HUES48 (cell line): ENCODE measurements around the gene CD4.
"Not testable (repeated sequence)": the region's sequence is repeated elsewhere in the genome, so short reads cannot be mapped to it uniquely, and the experiment has no call there.

Source experiments
- H3K27ac ChIP-seq: one replicate; pipeline ENCODE4 v1.7.0; 2013; ENCODE audit warnings: low read depth, low read length, inconsistent platforms
- H3K27me3 ChIP-seq: 2 replicates; pipeline ENCODE4 v1.6.1; 2013; ENCODE audit warnings: mild to moderate bottlenecking, low read length; ENCODE audit not compliant: control insufficient read depth, insufficient read depth
- H3K36me3 ChIP-seq: 2 replicates; pipeline ENCODE4 v1.6.1; 2013; ENCODE audit warnings: low read length; ENCODE audit not compliant: control insufficient read depth, insufficient read depth
- H3K4me1 ChIP-seq: 2 replicates; pipeline ENCODE4 v1.6.1; 2013; ENCODE audit warnings: mild to moderate bottlenecking, low read length; ENCODE audit not compliant: control insufficient read depth, insufficient read depth
- H3K4me3 ChIP-seq: 2 replicates; pipeline ENCODE4 v1.5.1; 2013; ENCODE audit warnings: mild to moderate bottlenecking, low read depth, low read length
- H3K9ac ChIP-seq: 2 replicates; pipeline ENCODE4 v1.6.1; 2013; ENCODE audit warnings: mild to moderate bottlenecking, low read depth, low read length, moderate library complexity
- H3K9me3 ChIP-seq: 2 replicates; pipeline ENCODE4 v1.6.1; 2013; ENCODE audit warnings: low read length; ENCODE audit not compliant: control insufficient read depth, insufficient read depth

CD4 gene

GRCh38 chr12:6863033-6863432 is 73.7 kb downstream of the CD4 start:
- H3K9me3 ChIP-seq = no peaks in the 10 kb centered on the region
- no peak overlapping the region for H3K4me3 ChIP-seq
- no peak overlapping the region for H3K27ac ChIP-seq
- peaks cover 78% of the 10 kb centered on the region for H3K36me3 ChIP-seq
- H3K27me3 ChIP-seq = no peaks in the 10 kb centered on the region
- H3K9ac ChIP-seq = no peak overlapping the region
- H3K4me1 ChIP-seq = peaks cover 13% of the 10 kb centered on the region

- Histone ChIP-seq H3K36me3 (peaks cover 72% of the 10 kb centered on the region), H3K9ac (no peak overlapping the region), H3K4me1 (peaks cover 14% of the 10 kb centered on the region)
Measured at GRCh38 chr12:6863586-6864321, 74.4 kb downstream of the CD4 start.

GRCh38 chr12:6865307-6865706 is 76.0 kb downstream of the CD4 start:
- not testable (repeated sequence) for H3K27ac ChIP-seq, H3K27me3 ChIP-seq, H3K4me3 ChIP-seq, H3K9me3 ChIP-seq, H3K9ac ChIP-seq
- H3K36me3 ChIP-seq = peaks cover 72% of the 10 kb centered on the region
- peaks cover 25% of the 10 kb centered on the region for H3K4me1 ChIP-seq

More at GRCh38 chr12:6863586-6864321, 74.4 kb downstream of the CD4 start:
- Histone ChIP-seq H3K27me3 (no peaks in the 10 kb centered on the region), H3K9me3 (no peaks in the 10 kb centered on the region), H3K27ac (no peak overlapping the region), H3K4me3 (no peak overlapping the region)

- H3K9ac ChIP-seq = no peak overlapping the region
- H3K36me3 ChIP-seq = peaks cover 72% of the 10 kb centered on the region
- H3K27me3 ChIP-seq = no peaks in the 10 kb centered on the region
- H3K9me3 ChIP-seq = no peaks in the 10 kb centered on the region
- H3K27ac ChIP-seq = peak overlapping the region; percentile 77
- H3K4me3 ChIP-seq = peak overlapping the region; percentile 95
- H3K4me1 ChIP-seq = peaks cover 33% of the 10 kb centered on the region
Measured at GRCh38 chr12:6866163-6866919, 77.0 kb downstream of the CD4 start.

GRCh38 chr12:6866920-6867412 is 77.6 kb downstream of the CD4 start:
- Histone ChIP-seq H3K4me3 (peak overlapping the region; percentile 95), H3K27ac (peak overlapping the region; percentile 77), H3K9ac (peak overlapping the region; percentile 38; the same call in 1 of the 2 replicates), H3K36me3 (peaks cover 67% of the 10 kb centered on the region), H3K9me3 (no peaks in the 10 kb centered on the region), H3K27me3 (no peaks in the 10 kb centered on the region), H3K4me1 (peaks cover 39% of the 10 kb centered on the region)

- H3K4me3 ChIP-seq = peak within 1 kb of the TSS; percentile 95
- peaks cover 41% of the 10 kb centered on the region for H3K4me1 ChIP-seq
- no peaks in the 10 kb centered on the region for H3K27me3 ChIP-seq
- H3K36me3 ChIP-seq = peaks cover 61% of the 10 kb centered on the region
- peak within 1 kb of the TSS; percentile 88 for H3K9ac ChIP-seq
- H3K9me3 ChIP-seq = no peaks in the 10 kb centered on the region
- peak within 1 kb of the TSS; percentile 87 for H3K27ac ChIP-seq
Measured at GRCh38 chr12:6867413-6868210, 78.3 kb downstream of the CD4 start, which contains the start of gene TPI1. TSS of gene TPI1 (plus strand) at chr12:6867531. CDS start at chr12:6867567, 36 bp downstream.

GRCh38 chr12:6868211-6869048 is 79.1 kb downstream of the CD4 start:
- H3K27me3 ChIP-seq = no peaks in the 10 kb centered on the region
- peaks cover 41% of the 10 kb centered on the region for H3K4me1 ChIP-seq
- no peaks in the 10 kb centered on the region for H3K9me3 ChIP-seq
- H3K36me3 ChIP-seq = peaks cover 52% of the 10 kb centered on the region
- H3K27ac ChIP-seq = peak overlapping the region; percentile 87
- peak overlapping the region; percentile 88 for H3K9ac ChIP-seq
- peak overlapping the region; percentile 95 for H3K4me3 ChIP-seq

GRCh38 chr12:6869049-6870021 is 80.0 kb downstream of the CD4 start:
- peaks cover 44% of the 10 kb centered on the region for H3K4me1 ChIP-seq
- peak overlapping the region; percentile 37 for H3K27ac ChIP-seq
- 0 out of 2 replicates have a peak overlapping the region, but pooled peaks have one; percentile 88 for H3K9ac ChIP-seq
- peak overlapping the region; percentile 95 for H3K4me3 ChIP-seq
- H3K27me3 ChIP-seq = no peaks in the 10 kb centered on the region
- no peaks in the 10 kb centered on the region for H3K9me3 ChIP-seq
- H3K36me3 ChIP-seq = peaks cover 44% of the 10 kb centered on the region

- not testable (repeated sequence) for H3K4me3 ChIP-seq, H3K27ac ChIP-seq, H3K9ac ChIP-seq, H3K27me3 ChIP-seq, H3K9me3 ChIP-seq
- Histone ChIP-seq H3K4me1 (peaks cover 44% of the 10 kb centered on the region), H3K36me3 (peaks cover 34% of the 10 kb centered on the region)
Measured at GRCh38 chr12:6870304-6870703, 81.0 kb downstream of the CD4 start.
